22Rv1 (cell line): ENCODE measurements around the gene MTCH2.

Experiments used
- ZFX ChIP-seq: fragments of 450-650 bp; IDR thresholded peaks from 2 replicates; pipeline ENCODE4 v1.6.1; 2017; ENCODE audit warnings: antibody characterized with exemption, borderline replicate concordance
- TF ChIP-seq, protein P1 (sequence below): fragments of 450-650 bp; IDR thresholded peaks from 2 replicates; pipeline ENCODE4 v1.5.1; 2017; ENCODE audit warnings: mild to moderate bottlenecking

GRCh38 chr11:47583844-47584243, 58.5 kb downstream of the MTCH2 start:
- TF ChIP-seq, protein P1, sequence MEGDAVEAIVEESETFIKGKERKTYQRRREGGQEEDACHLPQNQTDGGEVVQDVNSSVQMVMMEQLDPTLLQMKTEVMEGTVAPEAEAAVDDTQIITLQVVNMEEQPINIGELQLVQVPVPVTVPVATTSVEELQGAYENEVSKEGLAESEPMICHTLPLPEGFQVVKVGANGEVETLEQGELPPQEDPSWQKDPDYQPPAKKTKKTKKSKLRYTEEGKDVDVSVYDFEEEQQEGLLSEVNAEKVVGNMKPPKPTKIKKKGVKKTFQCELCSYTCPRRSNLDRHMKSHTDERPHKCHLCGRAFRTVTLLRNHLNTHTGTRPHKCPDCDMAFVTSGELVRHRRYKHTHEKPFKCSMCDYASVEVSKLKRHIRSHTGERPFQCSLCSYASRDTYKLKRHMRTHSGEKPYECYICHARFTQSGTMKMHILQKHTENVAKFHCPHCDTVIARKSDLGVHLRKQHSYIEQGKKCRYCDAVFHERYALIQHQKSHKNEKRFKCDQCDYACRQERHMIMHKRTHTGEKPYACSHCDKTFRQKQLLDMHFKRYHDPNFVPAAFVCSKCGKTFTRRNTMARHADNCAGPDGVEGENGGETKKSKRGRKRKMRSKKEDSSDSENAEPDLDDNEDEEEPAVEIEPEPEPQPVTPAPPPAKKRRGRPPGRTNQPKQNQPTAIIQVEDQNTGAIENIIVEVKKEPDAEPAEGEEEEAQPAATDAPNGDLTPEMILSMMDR = no peak
- TF ChIP-seq ZFX = no peak
